PFSK-1 (cell line): ENCODE results near the gene ZFYVE27. TPM values are rescaled to one million over a fixed set of nuclear protein-coding genes. Genes with fewer than 3 reads are reported as not detected.

Experiments
- FOXP2 ChIP-seq: optimal IDR thresholded peaks from 2 replicates; pipeline ENCODE3; 2011; ENCODE audit warnings: borderline replicate concordance, control low read depth, inconsistent platforms; ENCODE audit not compliant: insufficient read depth; ENCODE audit errors: extremely low read length, extremely low read depth
- POLR2AphosphoS5 ChIP-seq: IDR thresholded peaks from 2 replicates; pipeline ENCODE4 v1.6.1; 2012; ENCODE audit warnings: low read depth, mild to moderate bottlenecking, control low read depth, low read length, moderate library complexity
- SIN3A ChIP-seq: IDR thresholded peaks from 2 replicates; pipeline ENCODE4 v1.6.1; 2012; ENCODE audit warnings: mild to moderate bottlenecking, low read length, moderate library complexity, borderline replicate concordance; ENCODE audit not compliant: insufficient read depth
- TAF1 ChIP-seq: IDR thresholded peaks from 2 replicates; pipeline ENCODE4 v1.6.1; 2012; ENCODE audit warnings: low read length, control low read depth, borderline replicate concordance; ENCODE audit not compliant: insufficient read depth
- polyA plus RNA-seq: library from polyadenylated mRNA; unstranded; fragments of >200 nt; gene quantifications from one replicate; pipeline ENCODE4 v1.2.1, GENCODE V29; 2012; ENCODE audit warnings: low read depth, missing spikeins; ENCODE audit not compliant: insufficient read length
- TF ChIP-seq, protein P1 (sequence below), 2 experiments: IDR thresholded peaks; 2 replicates each; pipeline versions ENCODE4 v1.6.1 to v1.8.0; 2011 to 2012; ENCODE audit warnings: low read depth in 2 of 2, low read length in 2 of 2, control low read depth in 1 of 2, inconsistent platforms in 1 of 2, mild to moderate bottlenecking in 1 of 2, moderate library complexity in 1 of 2; ENCODE audit not compliant: insufficient read depth in 1 of 2

ZFYVE27 gene, protein sequence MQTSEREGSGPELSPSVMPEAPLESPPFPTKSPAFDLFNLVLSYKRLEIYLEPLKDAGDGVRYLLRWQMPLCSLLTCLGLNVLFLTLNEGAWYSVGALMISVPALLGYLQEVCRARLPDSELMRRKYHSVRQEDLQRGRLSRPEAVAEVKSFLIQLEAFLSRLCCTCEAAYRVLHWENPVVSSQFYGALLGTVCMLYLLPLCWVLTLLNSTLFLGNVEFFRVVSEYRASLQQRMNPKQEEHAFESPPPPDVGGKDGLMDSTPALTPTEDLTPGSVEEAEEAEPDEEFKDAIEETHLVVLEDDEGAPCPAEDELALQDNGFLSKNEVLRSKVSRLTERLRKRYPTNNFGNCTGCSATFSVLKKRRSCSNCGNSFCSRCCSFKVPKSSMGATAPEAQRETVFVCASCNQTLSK
- 21.3 TPM for polyA plus RNA-seq

DNA sequence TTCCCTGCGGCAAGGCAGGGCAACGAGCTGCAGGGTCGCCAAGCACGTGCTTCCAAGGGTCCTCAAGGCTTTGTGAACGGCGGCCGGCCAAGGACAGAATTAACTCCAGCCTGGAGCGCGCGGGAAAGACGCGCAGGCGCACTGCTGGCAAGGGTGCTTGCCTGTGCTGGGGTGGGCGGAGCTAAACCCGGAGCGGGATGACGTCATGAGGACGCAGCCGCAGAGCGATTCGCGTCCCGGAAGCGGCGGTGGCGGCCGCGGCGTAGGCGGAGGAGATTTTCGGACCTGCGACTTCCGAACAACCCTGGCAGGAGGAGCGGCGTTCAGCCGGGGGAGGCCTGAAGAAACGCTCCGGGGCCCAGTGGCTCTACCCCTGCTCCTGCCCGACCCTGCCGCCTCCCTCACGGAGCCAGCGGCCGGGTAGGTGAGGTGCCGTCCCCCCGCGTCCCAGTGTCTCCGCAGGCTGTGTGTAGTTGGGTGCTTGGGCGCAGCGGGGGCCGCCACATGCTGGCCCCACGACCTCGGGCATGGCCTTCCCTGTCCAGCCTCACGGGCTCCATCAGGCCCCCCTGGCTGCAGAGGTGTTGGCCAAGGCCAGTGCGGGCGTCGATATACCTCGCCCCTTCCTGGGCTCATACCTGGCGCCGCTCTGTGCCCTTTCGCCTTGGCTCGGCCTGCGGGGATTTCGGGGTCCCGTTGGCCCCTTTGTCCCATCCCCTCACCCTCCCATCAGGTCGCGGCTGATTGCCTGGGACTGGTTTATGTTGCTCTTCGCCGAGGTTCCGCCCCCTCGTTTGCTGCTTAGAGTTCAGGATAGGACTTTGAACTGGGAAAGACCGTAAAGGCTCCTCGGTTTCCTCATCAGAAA lies at the start of gene ZFYVE27:
TSS of gene ZFYVE27 (plus strand) at position 227 of the 868 bp plus-strand sequence. CDS start 1,350 bp downstream, outside the sequence.
- TF ChIP-seq TAF1 (peak; percentile 54; the same call in 1 of the 2 replicates), SIN3A (0 out of 2 replicates have a peak, but pooled peaks have one; percentile 43), POLR2AphosphoS5 (peak; percentile 79), FOXP2 (peak; percentile 92)
- TF ChIP-seq, protein P1, sequence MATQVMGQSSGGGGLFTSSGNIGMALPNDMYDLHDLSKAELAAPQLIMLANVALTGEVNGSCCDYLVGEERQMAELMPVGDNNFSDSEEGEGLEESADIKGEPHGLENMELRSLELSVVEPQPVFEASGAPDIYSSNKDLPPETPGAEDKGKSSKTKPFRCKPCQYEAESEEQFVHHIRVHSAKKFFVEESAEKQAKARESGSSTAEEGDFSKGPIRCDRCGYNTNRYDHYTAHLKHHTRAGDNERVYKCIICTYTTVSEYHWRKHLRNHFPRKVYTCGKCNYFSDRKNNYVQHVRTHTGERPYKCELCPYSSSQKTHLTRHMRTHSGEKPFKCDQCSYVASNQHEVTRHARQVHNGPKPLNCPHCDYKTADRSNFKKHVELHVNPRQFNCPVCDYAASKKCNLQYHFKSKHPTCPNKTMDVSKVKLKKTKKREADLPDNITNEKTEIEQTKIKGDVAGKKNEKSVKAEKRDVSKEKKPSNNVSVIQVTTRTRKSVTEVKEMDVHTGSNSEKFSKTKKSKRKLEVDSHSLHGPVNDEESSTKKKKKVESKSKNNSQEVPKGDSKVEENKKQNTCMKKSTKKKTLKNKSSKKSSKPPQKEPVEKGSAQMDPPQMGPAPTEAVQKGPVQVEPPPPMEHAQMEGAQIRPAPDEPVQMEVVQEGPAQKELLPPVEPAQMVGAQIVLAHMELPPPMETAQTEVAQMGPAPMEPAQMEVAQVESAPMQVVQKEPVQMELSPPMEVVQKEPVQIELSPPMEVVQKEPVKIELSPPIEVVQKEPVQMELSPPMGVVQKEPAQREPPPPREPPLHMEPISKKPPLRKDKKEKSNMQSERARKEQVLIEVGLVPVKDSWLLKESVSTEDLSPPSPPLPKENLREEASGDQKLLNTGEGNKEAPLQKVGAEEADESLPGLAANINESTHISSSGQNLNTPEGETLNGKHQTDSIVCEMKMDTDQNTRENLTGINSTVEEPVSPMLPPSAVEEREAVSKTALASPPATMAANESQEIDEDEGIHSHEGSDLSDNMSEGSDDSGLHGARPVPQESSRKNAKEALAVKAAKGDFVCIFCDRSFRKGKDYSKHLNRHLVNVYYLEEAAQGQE (IDR thresholded peaks at IDR 0.05; ENCODE audit: insufficient read depth in 1 of 2, low read depth in 2 of 2, low read length in 2 of 2), result peak; percentile 27; a peak in 1 of 4 replicates

DNA sequence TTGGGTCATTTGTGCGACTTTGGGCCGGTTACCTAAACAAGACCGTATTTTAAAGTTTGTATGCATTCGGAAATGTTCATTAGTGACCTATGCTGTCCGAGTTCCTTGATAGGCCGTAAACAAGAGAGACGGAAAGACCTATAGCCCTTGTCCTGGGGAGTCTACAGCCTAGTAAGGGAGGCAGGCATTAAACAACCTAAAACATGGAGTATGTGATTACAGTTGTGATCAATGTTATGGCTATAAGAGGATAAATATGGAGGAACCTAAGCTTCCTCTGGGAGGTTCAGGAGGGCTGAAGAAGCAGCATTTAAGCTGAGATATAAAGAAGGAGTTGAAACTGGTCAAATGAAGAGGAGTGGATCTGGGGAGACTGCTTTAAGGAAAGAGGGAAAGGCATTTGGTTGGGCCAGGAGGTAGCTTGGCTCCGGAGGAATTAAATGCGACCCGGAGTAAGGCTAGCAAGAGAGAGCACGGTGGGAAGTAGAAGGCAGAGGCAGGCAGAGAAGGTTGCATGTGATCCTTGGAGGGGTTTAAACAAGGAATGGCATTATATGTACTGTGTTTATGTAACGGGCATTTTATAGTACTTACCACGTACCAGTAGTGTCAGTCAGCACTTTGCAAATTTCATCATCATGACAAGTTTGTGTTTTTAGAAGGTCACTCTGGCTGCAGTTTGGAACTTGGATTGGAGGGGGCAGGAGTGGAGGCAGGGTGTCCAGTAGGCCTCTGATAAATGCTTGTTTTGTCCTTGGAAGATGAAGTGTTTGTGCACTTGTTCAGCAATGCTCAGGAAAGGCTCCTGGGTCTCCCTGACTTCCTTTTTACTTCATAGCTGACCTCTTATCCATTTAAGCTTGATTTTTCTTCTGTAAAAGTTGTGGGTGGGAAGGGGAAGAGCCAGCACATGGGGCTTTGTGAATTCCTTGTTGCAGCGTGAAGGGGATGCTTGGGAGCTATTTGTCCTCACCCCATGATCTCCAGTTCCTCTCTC lies 48.8 kb upstream of the ZFYVE27 start:
- TF ChIP-seq FOXP2, result no peak
- TF ChIP-seq, protein P1 (IDR thresholded peaks at IDR 0.05; ENCODE audit: insufficient read depth in 1 of 2, low read depth in 2 of 2, low read length in 2 of 2), result no peak

DNA sequence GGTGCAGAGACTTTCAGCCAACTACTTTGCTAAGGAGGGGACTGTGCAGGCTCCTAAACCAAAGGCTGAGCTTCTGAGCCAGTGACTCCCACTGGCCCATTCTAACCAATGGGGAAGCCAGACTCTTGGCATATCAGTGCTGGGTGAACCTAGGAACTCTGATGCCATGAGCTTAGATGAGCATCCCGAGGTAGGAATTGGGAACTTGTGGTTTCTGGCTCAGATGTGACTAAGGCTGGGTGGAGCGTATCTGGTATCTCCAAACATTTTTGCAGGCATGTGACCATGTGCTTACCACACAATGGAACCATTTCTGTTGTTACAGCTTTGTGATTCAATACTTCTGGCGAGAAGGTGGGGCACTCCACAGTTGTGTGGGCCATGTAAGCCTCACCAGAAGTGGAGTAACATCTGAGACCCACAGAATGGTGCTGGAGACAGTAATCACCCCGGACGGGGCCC lies 47.3 kb upstream of the ZFYVE27 start:
- no peak for TF ChIP-seq FOXP2
- no peak for TF ChIP-seq POLR2AphosphoS5
- TF ChIP-seq, protein P1 (IDR thresholded peaks at IDR 0.05; ENCODE audit: insufficient read depth in 1 of 2, low read depth in 2 of 2, low read length in 2 of 2), result no peak
- no peak for TF ChIP-seq SIN3A
- TF ChIP-seq TAF1, result no peak

DNA sequence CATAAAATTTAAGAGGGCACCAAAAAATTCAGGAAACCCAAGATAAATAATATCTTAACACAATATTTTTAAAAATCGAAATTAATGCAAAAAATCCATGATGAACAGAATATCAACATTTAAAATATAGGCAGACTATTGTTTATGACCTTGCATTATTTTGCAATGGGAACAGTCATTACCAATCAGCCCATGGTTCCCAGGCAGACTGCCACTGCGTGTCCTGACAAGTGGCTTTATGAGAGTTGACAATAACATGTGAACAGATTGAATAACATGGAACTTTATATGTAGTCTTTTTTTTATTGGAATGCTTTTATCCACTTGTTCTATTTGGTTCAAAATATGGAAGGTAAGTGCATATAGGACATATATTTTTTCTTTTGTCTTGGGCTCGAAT lies 46.8 kb upstream of the ZFYVE27 start:
- no peak for TF ChIP-seq POLR2AphosphoS5
- no peak for TF ChIP-seq TAF1
- TF ChIP-seq FOXP2, result no peak
- TF ChIP-seq, protein P1 (IDR thresholded peaks at IDR 0.05; ENCODE audit: insufficient read depth in 1 of 2, low read depth in 2 of 2, low read length in 2 of 2), result no peak
- no peak for TF ChIP-seq SIN3A
